ENCODE results near the gene SLC15A5.

DNA sequence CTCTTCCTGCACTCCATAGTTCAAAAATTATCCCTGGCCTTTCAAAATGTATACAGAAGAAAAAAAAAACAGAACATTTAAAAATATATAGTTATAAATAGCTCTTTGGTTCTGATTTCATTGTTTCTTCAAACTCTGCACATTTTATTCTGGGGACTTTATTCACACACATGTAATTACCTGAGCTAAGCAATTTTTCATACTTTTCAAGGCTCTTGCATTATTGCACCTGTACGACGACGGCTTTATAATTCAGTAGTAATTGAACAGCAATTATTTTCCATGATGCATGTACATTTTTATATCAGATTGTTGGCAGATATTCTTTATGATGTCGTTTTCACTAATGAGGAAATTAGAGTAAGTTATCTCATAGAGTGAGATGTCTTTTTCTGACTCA, 13.5 kb upstream of the SLC15A5 start:
- TF ChIP-seq CTCF (conservative IDR thresholded peaks at IDR 0.05) = no peak
- TF ChIP-seq ZFX (IDR thresholded peaks at IDR 0.05) = no peak
